22Rv1 (cell line): ENCODE measurements around the gene HCN2.

Source experiments
- ZFX ChIP-seq: fragments of 450-650 bp; IDR thresholded peaks from 2 replicates; pipeline ENCODE4 v1.6.1; 2017; ENCODE audit warnings: antibody characterized with exemption, borderline replicate concordance
- TF ChIP-seq, protein P1 (sequence below): fragments of 450-650 bp; IDR thresholded peaks from 2 replicates; pipeline ENCODE4 v1.5.1; 2017; ENCODE audit warnings: mild to moderate bottlenecking

DNA sequence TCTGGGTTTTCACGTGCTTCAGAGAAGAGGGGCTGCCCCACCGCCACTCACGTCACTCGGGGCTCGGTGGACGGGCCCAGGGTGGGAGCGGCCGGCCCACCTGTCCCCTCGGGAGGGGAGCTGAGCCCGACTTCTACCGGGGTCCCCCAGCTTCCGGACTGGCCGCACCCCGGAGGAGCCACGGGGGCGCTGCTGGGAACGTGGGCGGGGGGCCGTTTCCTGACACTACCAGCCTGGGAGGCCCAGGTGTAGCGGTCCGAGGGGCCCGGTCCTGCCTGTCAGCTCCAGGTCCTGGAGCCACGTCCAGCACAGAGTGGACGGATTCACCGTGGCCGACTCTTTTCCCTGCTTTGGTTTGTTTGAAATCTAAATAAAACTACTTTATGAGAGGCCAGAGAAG, 48.0 kb upstream of the HCN2 start:
- TF ChIP-seq, protein P1, sequence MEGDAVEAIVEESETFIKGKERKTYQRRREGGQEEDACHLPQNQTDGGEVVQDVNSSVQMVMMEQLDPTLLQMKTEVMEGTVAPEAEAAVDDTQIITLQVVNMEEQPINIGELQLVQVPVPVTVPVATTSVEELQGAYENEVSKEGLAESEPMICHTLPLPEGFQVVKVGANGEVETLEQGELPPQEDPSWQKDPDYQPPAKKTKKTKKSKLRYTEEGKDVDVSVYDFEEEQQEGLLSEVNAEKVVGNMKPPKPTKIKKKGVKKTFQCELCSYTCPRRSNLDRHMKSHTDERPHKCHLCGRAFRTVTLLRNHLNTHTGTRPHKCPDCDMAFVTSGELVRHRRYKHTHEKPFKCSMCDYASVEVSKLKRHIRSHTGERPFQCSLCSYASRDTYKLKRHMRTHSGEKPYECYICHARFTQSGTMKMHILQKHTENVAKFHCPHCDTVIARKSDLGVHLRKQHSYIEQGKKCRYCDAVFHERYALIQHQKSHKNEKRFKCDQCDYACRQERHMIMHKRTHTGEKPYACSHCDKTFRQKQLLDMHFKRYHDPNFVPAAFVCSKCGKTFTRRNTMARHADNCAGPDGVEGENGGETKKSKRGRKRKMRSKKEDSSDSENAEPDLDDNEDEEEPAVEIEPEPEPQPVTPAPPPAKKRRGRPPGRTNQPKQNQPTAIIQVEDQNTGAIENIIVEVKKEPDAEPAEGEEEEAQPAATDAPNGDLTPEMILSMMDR, result no peak
- no peak for TF ChIP-seq ZFX
